Panc1 (cell line): Measurements from ENCODE around the gene NT5DC3.

Experiments used
- POLR2AphosphoS5 ChIP-seq: IDR thresholded peaks from 2 replicates; pipeline ENCODE4 v1.6.1; 2012; ENCODE audit warnings: mild to moderate bottlenecking, low read depth, low read length, moderate library complexity
- TF ChIP-seq, protein P1 (sequence below): fragments of 450-650 bp; IDR thresholded peaks from 2 replicates; pipeline ENCODE4 v1.5.1; 2017; ENCODE audit warnings: mild to moderate bottlenecking

- TF ChIP-seq, protein P1, sequence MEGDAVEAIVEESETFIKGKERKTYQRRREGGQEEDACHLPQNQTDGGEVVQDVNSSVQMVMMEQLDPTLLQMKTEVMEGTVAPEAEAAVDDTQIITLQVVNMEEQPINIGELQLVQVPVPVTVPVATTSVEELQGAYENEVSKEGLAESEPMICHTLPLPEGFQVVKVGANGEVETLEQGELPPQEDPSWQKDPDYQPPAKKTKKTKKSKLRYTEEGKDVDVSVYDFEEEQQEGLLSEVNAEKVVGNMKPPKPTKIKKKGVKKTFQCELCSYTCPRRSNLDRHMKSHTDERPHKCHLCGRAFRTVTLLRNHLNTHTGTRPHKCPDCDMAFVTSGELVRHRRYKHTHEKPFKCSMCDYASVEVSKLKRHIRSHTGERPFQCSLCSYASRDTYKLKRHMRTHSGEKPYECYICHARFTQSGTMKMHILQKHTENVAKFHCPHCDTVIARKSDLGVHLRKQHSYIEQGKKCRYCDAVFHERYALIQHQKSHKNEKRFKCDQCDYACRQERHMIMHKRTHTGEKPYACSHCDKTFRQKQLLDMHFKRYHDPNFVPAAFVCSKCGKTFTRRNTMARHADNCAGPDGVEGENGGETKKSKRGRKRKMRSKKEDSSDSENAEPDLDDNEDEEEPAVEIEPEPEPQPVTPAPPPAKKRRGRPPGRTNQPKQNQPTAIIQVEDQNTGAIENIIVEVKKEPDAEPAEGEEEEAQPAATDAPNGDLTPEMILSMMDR: no peak
- no peak for TF ChIP-seq POLR2AphosphoS5
These were observed 105.7 kb downstream of the NT5DC3 start for GRCh38 chr12:103735291-103735690.
